HK-2 (cell line): ENCODE data around the gene PLTP.
"Not testable (repeated sequence)": the region's sequence is repeated elsewhere in the genome, so short reads cannot be mapped to it uniquely, and the experiment has no call there.

Source experiments
- DNase-seq: peaks from one replicate; pipeline ENCODE4 v3.0.0-alpha.2; 2018; ENCODE audit not compliant: unreplicated experiment

PLTP gene

GRCh38 chr20:45944151-45944964 lies 32.4 kb upstream of the PLTP start:
- no peak for DNase-seq

- no peak for DNase-seq
These were observed 31.7 kb upstream of the PLTP start for GRCh38 chr20:45943613-45944012.

GRCh38 chr20:45940469-45940868 lies 28.5 kb upstream of the PLTP start:
- no peak for DNase-seq

- no peak for DNase-seq
These were observed 28.1 kb upstream of the PLTP start for GRCh38 chr20:45940053-45940452.

GRCh38 chr20:45938727-45939438 lies 26.9 kb upstream of the PLTP start:
- DNase-seq, result no peak

GRCh38 chr20:45937765-45938164 lies 25.8 kb upstream of the PLTP start:
- no peak for DNase-seq

GRCh38 chr20:45935416-45936046 lies 23.6 kb upstream of the PLTP start:
- DNase-seq, result no peak

GRCh38 chr20:45934586-45935415 lies 22.8 kb upstream of the PLTP start, which contains the start of gene PCIF1:
Gene PCIF1 (plus strand): TSS chr20:45934683. CDS start chr20:45939000, 4,317 bp downstream.
- peak; percentile 100 for DNase-seq

- DNase-seq, result no peak
These were observed 22.2 kb upstream of the PLTP start for GRCh38 chr20:45934046-45934585.

GRCh38 chr20:45933266-45934045 lies 21.5 kb upstream of the PLTP start:
- DNase-seq, result peak; percentile 89

GRCh38 chr20:45931680-45932079 lies 19.7 kb upstream of the PLTP start:
- DNase-seq, result not testable (repeated sequence)

- DNase-seq, result no peak
These were observed 15.3 kb upstream of the PLTP start for GRCh38 chr20:45927071-45927878.

GRCh38 chr20:45926731-45927070 lies 14.7 kb upstream of the PLTP start:
- DNase-seq, result no peak

GRCh38 chr20:45925821-45926506 lies 14.0 kb upstream of the PLTP start:
- no peak for DNase-seq

GRCh38 chr20:45924391-45925261 lies 12.7 kb upstream of the PLTP start:
- DNase-seq, result no peak

- DNase-seq, result no peak
These were observed 9.6 kb upstream of the PLTP start for GRCh38 chr20:45921337-45922189.
